Measurements from ENCODE around the gene C2CD3.
"Not testable (repeated sequence)": the region's sequence is repeated elsewhere in the genome, so short reads cannot be mapped to it uniquely, and the experiment has no call there.

C2CD3 gene

DNA sequence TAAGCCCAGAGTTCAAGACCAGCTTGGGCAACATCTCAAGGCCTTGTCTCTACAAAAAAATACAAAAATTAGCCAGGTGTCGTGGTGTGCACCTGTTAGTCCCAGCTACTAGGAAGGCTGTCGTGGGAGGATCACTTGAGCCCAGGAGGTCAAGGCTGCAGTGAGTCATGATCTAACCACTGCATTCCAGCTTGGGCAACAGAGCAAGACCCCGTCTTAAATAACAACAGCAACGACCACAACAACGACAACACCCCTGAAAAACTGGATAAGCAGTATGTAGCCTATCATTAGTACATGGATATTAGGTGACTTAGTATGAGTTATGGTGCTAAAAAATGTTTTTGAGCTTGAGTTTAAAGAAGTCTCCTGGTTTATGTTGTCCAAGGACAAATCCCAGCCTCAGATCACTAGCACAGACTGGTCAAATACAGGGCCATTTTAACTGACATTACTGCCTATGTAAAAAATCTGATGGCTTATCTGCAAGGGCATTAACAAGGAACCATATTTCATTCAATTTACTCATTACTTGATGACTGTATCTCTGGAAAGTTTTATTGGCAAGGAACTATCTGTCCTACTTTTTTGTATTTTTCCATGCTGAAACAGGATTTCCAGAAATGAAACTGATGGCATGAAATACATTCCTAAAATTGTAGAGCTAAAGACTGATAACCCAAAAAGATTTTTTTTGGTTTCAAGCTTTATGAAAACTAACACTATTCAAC, 23.4 kb downstream of the C2CD3 start:
- TF ChIP-seq, protein P1, sequence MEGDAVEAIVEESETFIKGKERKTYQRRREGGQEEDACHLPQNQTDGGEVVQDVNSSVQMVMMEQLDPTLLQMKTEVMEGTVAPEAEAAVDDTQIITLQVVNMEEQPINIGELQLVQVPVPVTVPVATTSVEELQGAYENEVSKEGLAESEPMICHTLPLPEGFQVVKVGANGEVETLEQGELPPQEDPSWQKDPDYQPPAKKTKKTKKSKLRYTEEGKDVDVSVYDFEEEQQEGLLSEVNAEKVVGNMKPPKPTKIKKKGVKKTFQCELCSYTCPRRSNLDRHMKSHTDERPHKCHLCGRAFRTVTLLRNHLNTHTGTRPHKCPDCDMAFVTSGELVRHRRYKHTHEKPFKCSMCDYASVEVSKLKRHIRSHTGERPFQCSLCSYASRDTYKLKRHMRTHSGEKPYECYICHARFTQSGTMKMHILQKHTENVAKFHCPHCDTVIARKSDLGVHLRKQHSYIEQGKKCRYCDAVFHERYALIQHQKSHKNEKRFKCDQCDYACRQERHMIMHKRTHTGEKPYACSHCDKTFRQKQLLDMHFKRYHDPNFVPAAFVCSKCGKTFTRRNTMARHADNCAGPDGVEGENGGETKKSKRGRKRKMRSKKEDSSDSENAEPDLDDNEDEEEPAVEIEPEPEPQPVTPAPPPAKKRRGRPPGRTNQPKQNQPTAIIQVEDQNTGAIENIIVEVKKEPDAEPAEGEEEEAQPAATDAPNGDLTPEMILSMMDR (conservative IDR thresholded peaks at IDR 0.05; ENCODE audit: low read depth, low read length) = no peak
- no peak overlapping the region for H3K4me3 ChIP-seq (ENCODE audit: low read depth, low read length)
- DNase-seq (ENCODE audit: low read depth) = peak; percentile 77

GRCh38 chr11:74144592-74144991, 26.2 kb downstream of the C2CD3 start:
- TF ChIP-seq, protein P1 (conservative IDR thresholded peaks at IDR 0.05; ENCODE audit: low read depth, low read length) = no peak
- H3K4me3 ChIP-seq (ENCODE audit: low read depth, low read length) = no peak overlapping the region
- no peak for DNase-seq (ENCODE audit: low read depth)

DNA sequence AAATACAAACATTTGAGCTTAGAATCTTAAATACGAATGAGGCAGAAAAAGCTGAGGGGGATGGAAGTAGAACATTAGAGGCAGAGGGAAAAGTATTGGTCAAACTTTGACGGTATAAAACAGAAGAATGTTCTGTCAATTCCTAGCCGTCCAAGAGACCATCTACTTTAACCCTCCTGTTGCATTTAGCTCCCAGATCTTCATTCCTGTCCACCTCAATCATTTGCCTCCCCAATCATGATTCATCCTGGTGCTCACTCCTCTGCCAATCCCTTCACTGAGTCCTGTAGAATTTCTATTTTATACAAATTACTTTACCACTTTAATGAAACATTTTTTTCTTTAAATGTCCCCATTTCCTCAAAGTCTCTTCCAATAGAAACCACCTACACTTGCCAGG, 28.2 kb downstream of the C2CD3 start:
- DNase-seq (ENCODE audit: low read depth) = peak; percentile 50
- TF ChIP-seq, protein P1 (conservative IDR thresholded peaks at IDR 0.05; ENCODE audit: low read depth, low read length) = no peak
- no peak overlapping the region for H3K4me3 ChIP-seq (ENCODE audit: low read depth, low read length)

DNA sequence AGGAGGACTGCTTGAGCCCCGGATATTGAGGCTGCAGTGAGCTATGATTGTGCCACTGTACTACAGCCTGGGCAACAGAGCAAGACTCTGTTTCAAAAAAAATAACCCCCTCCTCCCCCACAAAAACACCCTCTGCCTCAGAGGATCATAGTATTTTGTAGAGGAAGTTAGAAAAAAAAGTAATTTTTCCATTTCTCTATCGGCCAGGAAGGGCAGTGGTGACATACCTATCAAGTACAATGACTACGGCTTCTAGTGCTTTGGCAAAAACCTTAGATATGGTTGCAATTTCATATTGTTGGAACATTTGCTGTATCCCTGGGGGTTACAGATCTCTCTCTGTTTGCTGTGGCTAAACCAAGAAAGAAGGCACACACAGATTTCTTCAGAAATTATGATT, 28.9 kb downstream of the C2CD3 start:
- DNase-seq (ENCODE audit: low read depth) = no peak
- no peak overlapping the region for H3K4me3 ChIP-seq (ENCODE audit: low read depth, low read length)
- TF ChIP-seq, protein P1 (conservative IDR thresholded peaks at IDR 0.05; ENCODE audit: low read depth, low read length) = no peak

DNA sequence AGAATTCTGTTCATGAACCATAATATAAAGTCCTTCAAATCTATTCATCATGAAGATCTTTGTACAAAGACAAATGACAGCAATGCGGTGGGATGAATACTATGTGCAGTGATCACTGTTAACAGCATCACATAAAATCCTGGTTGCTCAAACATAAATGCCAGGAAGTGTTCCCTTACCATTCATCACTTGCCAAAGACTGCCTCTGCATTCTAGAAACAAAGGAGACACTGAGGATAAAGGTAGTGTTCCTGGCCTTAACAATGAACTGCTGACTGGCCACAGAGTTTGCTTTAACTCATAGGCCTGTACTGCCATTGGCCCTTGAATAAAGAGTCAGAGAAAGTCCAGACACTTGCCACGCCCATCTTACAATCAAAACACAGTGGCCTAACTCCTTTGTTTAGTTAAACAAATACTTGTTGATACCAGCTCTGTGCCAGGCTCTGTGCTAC, 29.5 kb downstream of the C2CD3 start:
- no peak for DNase-seq (ENCODE audit: low read depth)
- no peak overlapping the region for H3K4me3 ChIP-seq (ENCODE audit: low read depth, low read length)

DNA sequence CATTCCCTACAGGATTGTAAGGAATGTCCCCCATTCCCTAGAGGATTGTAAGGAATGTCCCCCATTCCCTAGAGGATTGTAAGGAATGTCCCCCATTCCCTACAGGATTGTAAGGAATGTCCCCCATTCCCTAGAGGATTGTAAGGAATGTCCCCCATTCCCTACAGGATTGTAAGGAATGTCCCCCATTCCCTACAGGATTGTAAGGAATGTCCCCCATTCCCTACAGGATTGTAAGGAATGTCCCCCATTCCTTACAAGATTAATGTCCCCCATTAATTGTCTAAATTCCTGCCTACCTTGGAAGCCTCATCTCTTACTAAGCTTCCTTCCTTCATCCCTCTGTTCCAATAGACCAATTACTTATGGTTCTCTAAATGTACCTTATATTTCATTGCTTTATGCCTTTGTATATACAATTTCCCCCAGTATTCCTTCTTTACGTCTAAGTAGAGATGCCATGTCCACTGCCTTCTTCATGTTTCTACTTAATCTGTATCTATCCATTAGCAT, 30.8 kb downstream of the C2CD3 start:
- not testable (repeated sequence) for DNase-seq (ENCODE audit: low read depth); H3K4me3 ChIP-seq (ENCODE audit: low read depth, low read length)

More for the DNA sequence above, 29.5 kb downstream of the C2CD3 start:
- TF ChIP-seq, protein P1 (conservative IDR thresholded peaks at IDR 0.05; ENCODE audit: low read depth, low read length) = no peak

DNA sequence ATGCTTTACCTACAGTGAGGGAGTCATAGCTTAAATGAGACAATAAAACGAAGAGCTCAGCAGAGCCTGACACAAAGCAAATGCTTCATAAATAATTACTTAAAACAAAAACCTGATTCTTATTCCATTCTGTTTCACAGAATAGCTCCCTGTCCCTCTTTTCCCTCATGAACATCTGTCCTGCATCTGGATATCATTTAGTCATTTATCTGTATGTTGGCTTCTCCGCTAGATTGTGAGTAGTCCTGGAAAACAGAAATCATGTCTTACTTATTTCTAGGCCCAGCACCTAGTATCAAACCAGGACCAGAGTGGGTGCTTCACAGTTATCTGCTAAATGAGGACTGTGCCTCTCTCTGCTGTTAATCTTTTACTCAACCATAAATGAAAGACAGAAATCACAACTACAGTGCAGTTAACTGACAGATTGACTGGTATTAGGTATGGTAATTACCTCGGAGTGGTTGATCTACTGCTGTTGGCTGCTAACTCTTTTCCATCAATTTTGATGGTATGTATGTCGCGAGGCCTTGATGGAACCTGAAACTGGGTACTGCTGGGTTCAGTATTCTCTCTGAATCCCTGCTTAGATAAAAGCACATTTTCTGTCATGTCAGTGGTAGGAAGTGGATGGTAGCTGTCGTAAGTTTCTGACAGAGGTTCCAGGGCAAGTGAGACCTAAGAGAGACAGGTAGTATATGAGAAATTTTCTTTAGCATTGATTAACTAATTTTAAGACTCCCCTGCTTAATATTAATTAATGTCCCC, 31.5 kb downstream of the C2CD3 start:
- TF ChIP-seq, protein P1 (conservative IDR thresholded peaks at IDR 0.05; ENCODE audit: low read depth, low read length) = no peak
- no peak overlapping the region for H3K4me3 ChIP-seq (ENCODE audit: low read depth, low read length)
- DNase-seq (ENCODE audit: low read depth) = no peak

Data from choroid plexus epithelial cell (primary cell).